ENCODE results near the gene KRT10.
A peak's percentile ranks its signal among the peaks of the same experiment; 100 is the strongest.

The KRT10 gene

GRCh38 chr17:40843242-40843641 is 20.8 kb upstream of the KRT10 start:
- Histone ChIP-seq H3K9me3 (no peaks in the 10 kb centered on the region), H3K4me1 (no peaks in the 10 kb centered on the region), H3K27ac (no peak overlapping the region), H3K4me3 (no peak overlapping the region), H3K36me3 (no peaks in the 10 kb centered on the region), H3K27me3 (peaks cover 0 to 3% of the 10 kb centered on the region in 2 donors)
- intact Hi-C loops (cut with DNase I; ENCODE audit: low total_unique reads), result no loop called here
- TF ChIP-seq CTCF (IDR thresholded peaks at IDR 0.05), result no peak
- DNase-seq, result no peak

- DNase-seq, result no peak
- intact Hi-C loops (cut with DNase I; ENCODE audit: low total_unique reads), result no loop called here
- TF ChIP-seq CTCF (IDR thresholded peaks at IDR 0.05), result no peak
Measured at GRCh38 chr17:40841246-40841645, 18.8 kb upstream of the KRT10 start.

GRCh38 chr17:40839194-40839593 is 16.8 kb upstream of the KRT10 start:
- Histone ChIP-seq H3K27ac (no peak overlapping the region), H3K4me1 (no peaks in the 10 kb centered on the region), H3K36me3 (peaks cover 0 to 18% (median 0%) of the 10 kb centered on the region in 3 donors), H3K27me3 (no peaks in the 10 kb centered on the region), H3K4me3 (no peak overlapping the region), H3K9me3 (no peaks in the 10 kb centered on the region)
- DNase-seq, result no peak
- intact Hi-C loops (cut with DNase I; ENCODE audit: low total_unique reads), result no loop called here
- TF ChIP-seq CTCF (IDR thresholded peaks at IDR 0.05), result no peak

More at GRCh38 chr17:40841246-40841645, 18.8 kb upstream of the KRT10 start:
- Histone ChIP-seq H3K9me3 (no peaks in the 10 kb centered on the region), H3K36me3 (peaks cover 0 to 3% (median 0%) of the 10 kb centered on the region in 3 donors), H3K4me3 (no peak overlapping the region), H3K27me3 (peaks cover 0 to 3% of the 10 kb centered on the region in 2 donors), H3K4me1 (no peaks in the 10 kb centered on the region), H3K27ac (no peak overlapping the region)

GRCh38 chr17:40836020-40836419 is 13.6 kb upstream of the KRT10 start:
- H3K4me3 ChIP-seq, result no peak overlapping the region
- peaks cover 0 to 19% (median 0%) of the 10 kb centered on the region in 3 donors for H3K36me3 ChIP-seq
- no peaks in the 10 kb centered on the region for H3K27me3 ChIP-seq
- no peaks in the 10 kb centered on the region for H3K4me1 ChIP-seq
- TF ChIP-seq CTCF (IDR thresholded peaks at IDR 0.05), result no peak
- no peak for DNase-seq
- H3K9me3 ChIP-seq, result no peaks in the 10 kb centered on the region
- no peak overlapping the region for H3K27ac ChIP-seq
- intact Hi-C loops (cut with DNase I; ENCODE audit: low total_unique reads), result no loop called here

- H3K4me3 ChIP-seq, result no peak overlapping the region
- no peak overlapping the region for H3K27ac ChIP-seq
- no peaks in the 10 kb centered on the region for H3K27me3 ChIP-seq
- DNase-seq, result no peak
- peaks cover 0 to 19% (median 0%) of the 10 kb centered on the region in 3 donors for H3K36me3 ChIP-seq
- no peak for TF ChIP-seq CTCF (IDR thresholded peaks at IDR 0.05)
- intact Hi-C loops (cut with DNase I; ENCODE audit: low total_unique reads), result no loop called here
- no peaks in the 10 kb centered on the region for H3K9me3 ChIP-seq
- peaks cover 0 to 10% (median 2%) of the 10 kb centered on the region in 4 donors for H3K4me1 ChIP-seq
Measured at GRCh38 chr17:40833882-40834281, 11.5 kb upstream of the KRT10 start.

GRCh38 chr17:40832840-40833239 is 10.4 kb upstream of the KRT10 start:
- TF ChIP-seq CTCF (IDR thresholded peaks at IDR 0.05), result no peak
- Histone ChIP-seq H3K9me3 (no peaks in the 10 kb centered on the region), H3K4me1 (peaks cover 0 to 20% (median 5%) of the 10 kb centered on the region in 4 donors), H3K36me3 (peaks cover 0 to 19% (median 0%) of the 10 kb centered on the region in 3 donors), H3K4me3 (no peak overlapping the region), H3K27me3 (no peaks in the 10 kb centered on the region), H3K27ac (peak overlapping the region; percentile 14 to 32)
- DNase-seq, result no peak
- intact Hi-C loops (cut with DNase I; ENCODE audit: low total_unique reads), result no loop called here
